Measurements from ENCODE around the gene ASB12.

ASB12 gene, protein sequence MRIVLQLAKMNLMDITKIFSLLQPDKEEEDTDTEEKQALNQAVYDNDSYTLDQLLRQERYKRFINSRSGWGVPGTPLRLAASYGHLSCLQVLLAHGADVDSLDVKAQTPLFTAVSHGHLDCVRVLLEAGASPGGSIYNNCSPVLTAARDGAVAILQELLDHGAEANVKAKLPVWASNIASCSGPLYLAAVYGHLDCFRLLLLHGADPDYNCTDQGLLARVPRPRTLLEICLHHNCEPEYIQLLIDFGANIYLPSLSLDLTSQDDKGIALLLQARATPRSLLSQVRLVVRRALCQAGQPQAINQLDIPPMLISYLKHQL

GRCh38 chrX:64230123-64230970, at the start of gene ASB12:
Gene ASB12 (minus strand): TSS chrX:64230607. CDS start chrX:64225650, 4,957 bp downstream.
- DNase-seq: peak in 1 of 2 experiments; percentile 27

GRCh38 chrX:64265265-64265664, 34.9 kb upstream of the ASB12 start:
- no peak for DNase-seq

GRCh38 chrX:64229154-64229553, 1.3 kb downstream of the ASB12 start:
- DNase-seq: peak; percentile 31 to 63

- no peak for DNase-seq
These were observed 12.4 kb downstream of the ASB12 start for GRCh38 chrX:64218023-64218422.

DNA sequence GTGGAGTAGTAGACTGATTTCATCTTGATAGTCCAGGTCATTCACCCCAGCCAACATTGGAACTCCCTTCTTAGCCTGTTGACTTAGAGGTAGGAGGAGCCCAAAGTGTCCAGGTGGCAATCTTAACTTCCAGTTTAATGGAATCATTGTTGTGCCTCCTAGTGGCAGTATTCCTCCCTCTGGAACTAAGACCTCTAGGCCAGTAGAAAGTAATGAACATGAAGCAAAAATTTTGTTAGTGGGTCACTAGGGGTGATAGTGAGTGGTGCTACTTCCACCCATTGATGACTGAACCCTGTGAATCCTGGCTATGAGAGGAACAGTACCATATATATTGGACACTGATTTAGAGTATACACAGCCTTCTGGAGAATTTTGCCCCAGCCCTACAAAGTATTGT, 16.4 kb downstream of the ASB12 start:
- peak; percentile 2 to 15 for DNase-seq

GRCh38 chrX:64206556-64207162, 23.7 kb downstream of the ASB12 start:
- DNase-seq: no peak

DNA sequence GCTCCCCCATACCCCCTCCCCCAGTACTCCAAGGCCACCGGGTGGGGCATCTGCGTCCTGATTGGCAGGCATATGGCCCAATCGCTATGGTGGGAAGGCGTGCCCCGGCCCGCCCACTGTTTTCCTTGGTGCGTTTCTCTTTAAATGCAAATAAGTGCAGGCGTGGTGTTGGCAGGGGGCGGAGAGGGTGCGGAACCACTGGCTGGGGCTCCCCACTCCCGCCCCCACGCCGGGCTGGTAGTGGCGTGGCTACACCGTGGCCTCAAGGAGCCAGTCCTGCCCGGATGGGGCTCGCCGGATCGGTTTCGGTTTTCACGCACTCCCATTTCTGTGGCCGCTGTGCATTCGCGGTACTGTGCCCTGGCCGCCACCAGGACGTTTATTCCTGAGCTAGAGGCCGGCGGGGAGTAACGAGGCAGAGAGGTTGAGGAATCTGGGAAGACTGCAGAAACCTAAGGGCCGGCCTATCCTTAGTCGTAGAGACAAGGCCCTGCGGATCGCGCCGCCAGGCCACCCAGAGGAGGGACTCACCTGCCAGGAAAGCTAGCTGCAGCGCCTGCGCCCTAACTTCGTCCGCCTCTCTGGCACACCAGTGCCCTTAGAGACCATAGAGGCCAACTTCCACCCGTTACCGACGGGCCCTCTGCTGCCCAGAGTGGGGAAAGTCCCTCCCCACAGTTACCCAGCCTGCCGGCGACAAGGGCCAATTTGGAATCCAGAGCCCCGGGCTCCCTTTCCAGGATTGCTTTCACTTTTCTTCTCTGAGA, 24.5 kb downstream of the ASB12 start:
- peak; percentile 88 to 93 for DNase-seq

DNA sequence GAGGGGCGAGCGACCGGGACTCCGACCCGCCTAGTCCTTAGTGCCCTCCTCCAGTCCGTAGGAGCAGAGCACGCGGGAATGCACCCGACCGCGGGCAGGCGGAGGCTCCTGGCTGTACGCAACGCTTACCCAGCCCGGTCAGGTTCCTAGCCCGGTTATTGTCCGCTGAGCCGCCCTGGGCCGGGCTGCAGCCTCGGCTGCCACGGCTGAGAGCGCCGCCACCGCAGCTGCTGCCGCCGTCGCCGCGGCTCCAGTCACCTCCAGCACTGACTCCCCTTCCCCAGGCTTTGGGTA, 25.0 kb downstream of the ASB12 start, which contains the start of gene AMER1:
Gene AMER1, minus strand, starts transcription at position 268 of the 294 bp plus-strand sequence. CDS start 12,422 bp downstream, outside the sequence.
- peak in 1 of 2 experiments; percentile 87 for DNase-seq

- peak; percentile 0 to 53 for DNase-seq
These were observed 25.5 kb downstream of the ASB12 start for GRCh38 chrX:64204701-64205440.

DNA sequence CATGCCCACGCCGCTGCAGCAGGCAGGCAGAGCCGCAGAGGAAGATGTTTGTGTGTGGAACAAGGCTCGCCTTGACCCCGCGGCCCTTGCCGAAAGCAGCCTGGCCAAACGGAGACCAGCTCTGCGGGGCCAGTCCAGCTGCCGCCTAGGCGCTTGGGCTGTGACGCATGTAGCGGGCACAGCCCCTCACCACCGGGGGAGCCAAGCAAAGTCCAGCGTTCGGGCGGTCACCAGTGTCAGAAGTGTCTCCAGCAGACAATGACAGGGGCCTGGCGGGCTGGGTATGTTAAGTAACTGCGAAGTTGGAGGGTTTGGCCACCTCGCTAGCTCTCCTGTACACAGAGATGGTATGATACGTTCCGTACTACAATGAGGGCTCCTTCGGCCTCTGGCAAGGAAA, 26.2 kb downstream of the ASB12 start:
- DNase-seq: peak in 1 of 2 experiments; percentile 31

DNA sequence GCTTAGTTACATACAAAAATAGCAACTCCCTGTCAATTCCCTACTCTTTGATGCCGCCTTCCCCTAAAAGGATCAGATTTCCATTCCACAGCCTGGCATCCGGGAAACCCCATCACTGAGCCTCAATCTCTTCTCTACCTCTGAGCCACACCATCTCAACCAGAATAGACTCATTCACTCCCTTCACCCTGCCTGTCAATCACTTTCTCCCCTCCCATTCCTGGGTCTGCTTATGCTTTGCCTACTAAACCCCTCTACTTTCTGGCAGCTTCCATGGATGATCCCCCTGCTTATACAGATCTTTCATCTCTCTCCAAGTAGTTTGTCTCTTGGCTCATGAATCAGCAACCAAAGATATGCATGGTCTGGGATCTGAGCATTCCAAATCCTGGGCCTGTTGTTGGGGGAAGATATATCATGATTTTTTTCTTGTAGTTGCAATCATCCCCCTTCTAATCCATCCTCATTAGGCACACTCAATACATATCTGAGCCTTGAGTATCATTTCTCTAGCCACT, 27.5 kb downstream of the ASB12 start:
- DNase-seq: no peak

DNA sequence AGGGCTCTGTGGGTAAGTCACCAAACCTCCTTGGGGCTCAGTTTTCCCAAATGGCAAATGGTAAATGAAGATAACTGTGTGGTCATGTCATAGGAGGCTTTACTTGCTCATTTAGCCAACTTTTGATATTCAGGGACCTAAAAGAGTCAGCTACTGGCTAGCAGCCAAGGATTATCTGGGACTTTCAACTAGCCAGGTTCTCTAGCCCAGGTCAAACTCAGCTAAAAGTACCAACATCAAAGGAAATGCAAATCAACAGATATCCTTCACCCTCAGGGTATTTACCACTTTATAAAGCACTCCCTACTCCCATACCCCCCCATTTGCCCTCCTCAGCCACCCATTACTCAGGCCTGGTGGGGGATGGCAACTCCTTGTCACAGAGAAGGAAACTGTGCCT, 32.4 kb downstream of the ASB12 start:
- DNase-seq: no peak

- DNase-seq: no peak
These were observed 33.8 kb downstream of the ASB12 start for GRCh38 chrX:64196606-64197005.

DNA sequence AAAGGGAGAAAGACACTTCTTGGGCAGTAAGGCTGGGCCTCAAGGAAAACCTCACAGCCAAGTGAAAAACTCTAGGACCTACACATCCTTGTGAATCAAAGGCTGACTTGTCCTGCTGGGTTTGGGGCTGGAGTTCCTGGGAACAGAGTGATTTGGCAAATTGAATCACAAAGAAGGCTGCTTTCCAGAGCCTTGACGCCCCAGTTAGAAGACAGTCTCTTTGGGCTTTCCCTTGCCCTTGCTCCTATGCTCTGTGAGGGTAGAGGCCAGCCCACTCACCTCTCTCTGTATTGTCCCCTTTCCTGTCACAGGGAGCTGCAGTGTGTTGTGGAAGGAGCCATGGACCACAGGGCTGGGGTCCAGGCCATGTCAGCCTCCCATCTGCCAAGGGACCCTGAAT, 34.5 kb downstream of the ASB12 start:
- no peak for DNase-seq

GRCh38 chrX:64192673-64193072, 37.7 kb downstream of the ASB12 start:
- DNase-seq: no peak

DNA sequence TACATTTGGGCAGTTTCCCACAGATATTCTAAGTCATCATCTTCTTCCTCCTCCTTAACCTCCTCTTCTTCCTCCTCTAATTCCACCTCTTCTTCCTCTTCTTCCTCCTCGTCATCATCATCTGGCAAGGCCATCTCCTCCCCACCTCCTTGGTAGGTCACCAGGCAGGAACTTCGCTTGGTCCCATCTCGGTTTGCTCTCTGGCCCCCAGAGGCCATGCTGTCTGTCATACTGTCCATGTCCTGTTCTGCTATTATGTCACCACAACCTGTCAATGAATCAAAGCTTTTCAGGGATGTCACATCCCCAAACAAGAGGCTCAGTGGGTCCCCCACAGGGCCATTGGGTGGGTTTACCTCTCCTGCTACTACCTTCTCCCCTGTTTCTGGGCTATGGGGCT, 38.4 kb downstream of the ASB12 start:
- DNase-seq: no peak

DNA sequence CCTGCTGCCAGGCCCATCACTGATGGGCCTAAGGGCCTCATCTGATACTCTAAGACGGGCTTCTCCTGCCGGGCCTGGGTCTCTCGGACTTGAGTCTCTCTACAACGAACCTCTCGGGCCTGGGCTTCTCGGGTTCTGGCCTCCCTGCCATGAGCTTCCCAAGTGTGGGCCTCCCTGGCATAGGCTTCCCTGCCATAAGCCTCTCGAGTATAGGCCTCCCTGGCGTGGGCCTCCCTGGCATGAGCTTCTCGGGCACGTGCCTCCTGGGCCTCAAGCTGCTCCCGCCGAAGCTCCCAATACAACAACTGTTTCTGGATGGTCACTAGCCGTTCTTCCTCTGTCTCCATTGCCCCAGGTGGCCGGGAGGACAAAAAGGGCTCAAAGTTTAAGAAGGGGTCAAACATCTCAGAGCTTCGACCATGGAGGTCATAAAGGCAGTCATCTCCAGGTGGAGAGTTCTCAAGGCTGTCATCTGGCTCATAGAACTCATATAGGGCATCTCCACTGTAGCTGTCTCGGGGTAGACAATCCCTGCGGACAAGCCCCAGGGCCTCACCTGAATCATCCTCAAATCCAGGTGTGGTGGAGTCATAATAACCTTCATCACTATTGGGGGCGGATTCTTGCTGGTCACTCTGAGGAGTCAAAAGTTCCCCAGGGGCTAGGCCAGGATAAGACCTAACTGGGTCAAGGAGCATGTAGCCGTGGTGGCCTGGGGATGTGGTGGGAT, 39.0 kb downstream of the ASB12 start:
- no peak for DNase-seq

- no peak for DNase-seq
These were observed 40.2 kb downstream of the ASB12 start for GRCh38 chrX:64190136-64190740.

DNA sequence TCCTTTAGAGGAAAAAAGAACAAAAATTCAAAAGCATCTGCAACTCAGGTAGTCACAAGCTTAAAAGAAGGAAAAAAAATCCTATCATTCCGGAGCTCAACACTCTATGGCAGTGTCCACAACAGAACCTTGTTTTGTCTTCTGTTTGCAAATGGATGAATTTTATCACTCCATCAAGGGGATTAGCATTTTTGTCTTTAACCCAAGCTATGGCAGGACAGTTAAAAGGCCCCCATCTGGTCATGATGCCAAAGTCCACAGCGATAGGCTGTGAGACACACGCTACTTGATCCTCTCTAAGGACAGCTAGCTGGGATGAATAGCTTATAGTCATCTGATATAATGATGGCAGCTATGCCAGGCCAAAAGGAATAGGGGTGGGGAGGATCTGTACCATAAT, 41.5 kb downstream of the ASB12 start:
- DNase-seq: no peak

GRCh38 chrX:64187762-64188150, 42.7 kb downstream of the ASB12 start:
- DNase-seq: no peak

Data from NCI-H526 (cell line).